Endodermal cell (in vitro differentiated cells): ENCODE results near the gene POU2AF1. TPM values are rescaled to one million over a fixed set of nuclear protein-coding genes. Genes with fewer than 3 reads are reported as not detected.
"Not testable (repeated sequence)": the region's sequence is repeated elsewhere in the genome, so short reads cannot be mapped to it uniquely, and the experiment has no call there.

Experiments
- DNase-seq: peaks from one replicate; pipeline ENCODE4 v3.0.0-alpha.2; 2017
- H3K27ac ChIP-seq: 2 replicates; pipeline ENCODE4 v1.5.1; 2013; ENCODE audit warnings: mild to moderate bottlenecking, low read depth, low read length, moderate library complexity
- H3K27me3 ChIP-seq: 2 replicates; pipeline ENCODE4 v1.6.1; 2013; ENCODE audit warnings: mild to moderate bottlenecking, low read length, moderate library complexity; ENCODE audit not compliant: insufficient read depth, control insufficient read depth, poor library complexity, severe bottlenecking
- H3K36me3 ChIP-seq: 2 replicates; pipeline ENCODE4 v1.7.0; 2013; ENCODE audit warnings: mild to moderate bottlenecking, low read length, moderate library complexity; ENCODE audit not compliant: control insufficient read depth, insufficient read depth
- H3K4me1 ChIP-seq: one replicate; pipeline ENCODE4 v1.7.0; 2013; ENCODE audit warnings: low read length; ENCODE audit not compliant: control insufficient read depth, insufficient read depth
- H3K4me3 ChIP-seq: 2 replicates; pipeline ENCODE4 v1.5.1; 2013; ENCODE audit warnings: mild to moderate bottlenecking, low read length, moderate library complexity
- H3K9ac ChIP-seq: 2 replicates; pipeline ENCODE4 v1.6.1; 2013; ENCODE audit warnings: mild to moderate bottlenecking, low read length, moderate library complexity; ENCODE audit not compliant: poor library complexity, severe bottlenecking; ENCODE audit errors: extremely low read depth
- H3K9me3 ChIP-seq: 2 replicates; pipeline ENCODE4 v1.6.1; 2013; ENCODE audit warnings: mild to moderate bottlenecking, low read length, moderate library complexity; ENCODE audit not compliant: control insufficient read depth
- H3K27ac Mint-ChIP-seq: 2 replicates; pipeline ENCODE4 v1.8.0; 2020; ENCODE audit warnings: mixed read lengths
- H3K27me3 Mint-ChIP-seq: 2 replicates; pipeline ENCODE4 v1.8.0; 2021; ENCODE audit warnings: mild to moderate bottlenecking, mixed read lengths; ENCODE audit not compliant: insufficient read depth
- H3K36me3 Mint-ChIP-seq: 2 replicates; pipeline ENCODE4 v1.8.0; 2020; ENCODE audit warnings: low read depth, mixed read lengths
- H3K4me1 Mint-ChIP-seq: 2 replicates; pipeline ENCODE4 v1.8.0; 2020; ENCODE audit warnings: mixed read lengths
- H3K4me3 Mint-ChIP-seq: 2 replicates; pipeline ENCODE4 v1.8.0; 2020; ENCODE audit warnings: mild to moderate bottlenecking, moderate library complexity, mixed read lengths
- H3K9me3 Mint-ChIP-seq: 2 replicates; pipeline ENCODE4 v1.8.0; 2020; ENCODE audit warnings: mild to moderate bottlenecking, mixed read lengths
- WGBS, 2 experiments: methylation state at CpG; one replicate each; pipeline versions ENCODE4 v1.1.5 to v1.1.7; 2013; ENCODE audit warnings: missing lambda C conversion rate in 2 of 2, mixed read lengths in 1 of 2; ENCODE audit not compliant: insufficient coverage in 1 of 2, insufficient read length in 1 of 2; 5-methylcytosine and 5-hydroxymethylcytosine counted together
- total RNA-seq, 2 donors: library from RNA; stranded (reverse); fragmentation: NEBNext Ultra II Directional in 1 of 2; extraction: Animal tissue kit (Norgen Biotek cat#: 25700) in 1 of 2; gene quantifications; 2 replicates in 1 of 2; 3 replicates in 1 of 2; pipeline ENCODE4 v1.2.1, GENCODE V29; 2021
- TF ChIP-seq, protein P1 (sequence below): fragments of 200-600 bp; sonication (generic); conservative IDR thresholded peaks from 2 replicates; pipeline ENCODE4 v1.5.0; 2021; ENCODE audit warnings: antibody characterized with exemption, mild to moderate bottlenecking

POU2AF1 gene
- total RNA-seq, 2 donors from 2014 or later, result 0.46 to 0.77 TPM

DNA sequence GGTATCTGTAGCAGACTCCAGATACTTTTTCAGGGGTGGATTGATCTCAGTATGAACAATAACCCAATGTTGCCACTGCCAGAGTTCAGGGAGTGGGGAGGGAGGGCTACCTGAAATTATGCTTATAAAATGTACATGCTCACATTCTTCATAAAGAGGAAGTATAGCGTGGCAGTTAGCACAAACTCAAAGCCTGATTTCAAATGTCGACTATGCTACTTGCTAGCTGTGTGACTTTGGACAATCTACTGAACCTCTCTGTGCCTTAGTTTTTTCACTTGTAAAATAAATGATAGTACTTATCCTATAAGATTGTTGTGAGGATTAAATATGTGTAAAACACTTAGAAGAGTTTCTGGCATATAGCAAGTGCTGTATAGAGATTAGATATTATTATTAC, 26.5 kb upstream of the POU2AF1 start:
- Histone ChIP-seq H3K36me3 (no peaks in the 10 kb centered on the region), H3K9me3 (no peaks in the 10 kb centered on the region), H3K4me3 (no peak overlapping the region), H3K9ac (no peak overlapping the region), H3K27ac (no peak overlapping the region), H3K4me1 (no peaks in the 10 kb centered on the region), H3K27me3 (no peaks in the 10 kb centered on the region)
- peaks cover 4% of the 10 kb centered on the region for H3K9me3 Mint-ChIP-seq
- no peak for DNase-seq
- H3K4me1 Mint-ChIP-seq, result peaks cover under 1% of the 10 kb centered on the region
- TF ChIP-seq, protein P1, sequence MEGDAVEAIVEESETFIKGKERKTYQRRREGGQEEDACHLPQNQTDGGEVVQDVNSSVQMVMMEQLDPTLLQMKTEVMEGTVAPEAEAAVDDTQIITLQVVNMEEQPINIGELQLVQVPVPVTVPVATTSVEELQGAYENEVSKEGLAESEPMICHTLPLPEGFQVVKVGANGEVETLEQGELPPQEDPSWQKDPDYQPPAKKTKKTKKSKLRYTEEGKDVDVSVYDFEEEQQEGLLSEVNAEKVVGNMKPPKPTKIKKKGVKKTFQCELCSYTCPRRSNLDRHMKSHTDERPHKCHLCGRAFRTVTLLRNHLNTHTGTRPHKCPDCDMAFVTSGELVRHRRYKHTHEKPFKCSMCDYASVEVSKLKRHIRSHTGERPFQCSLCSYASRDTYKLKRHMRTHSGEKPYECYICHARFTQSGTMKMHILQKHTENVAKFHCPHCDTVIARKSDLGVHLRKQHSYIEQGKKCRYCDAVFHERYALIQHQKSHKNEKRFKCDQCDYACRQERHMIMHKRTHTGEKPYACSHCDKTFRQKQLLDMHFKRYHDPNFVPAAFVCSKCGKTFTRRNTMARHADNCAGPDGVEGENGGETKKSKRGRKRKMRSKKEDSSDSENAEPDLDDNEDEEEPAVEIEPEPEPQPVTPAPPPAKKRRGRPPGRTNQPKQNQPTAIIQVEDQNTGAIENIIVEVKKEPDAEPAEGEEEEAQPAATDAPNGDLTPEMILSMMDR, result no peak
- H3K4me3 Mint-ChIP-seq, result no peak overlapping the region
- WGBS, 2 experiments, result 90 to 92% methylated on average over 2 of the region's 2 CpGs
- no peaks in the 10 kb centered on the region for H3K27me3 Mint-ChIP-seq
- no peak overlapping the region for H3K27ac Mint-ChIP-seq
- H3K36me3 Mint-ChIP-seq, result no peaks in the 10 kb centered on the region

DNA sequence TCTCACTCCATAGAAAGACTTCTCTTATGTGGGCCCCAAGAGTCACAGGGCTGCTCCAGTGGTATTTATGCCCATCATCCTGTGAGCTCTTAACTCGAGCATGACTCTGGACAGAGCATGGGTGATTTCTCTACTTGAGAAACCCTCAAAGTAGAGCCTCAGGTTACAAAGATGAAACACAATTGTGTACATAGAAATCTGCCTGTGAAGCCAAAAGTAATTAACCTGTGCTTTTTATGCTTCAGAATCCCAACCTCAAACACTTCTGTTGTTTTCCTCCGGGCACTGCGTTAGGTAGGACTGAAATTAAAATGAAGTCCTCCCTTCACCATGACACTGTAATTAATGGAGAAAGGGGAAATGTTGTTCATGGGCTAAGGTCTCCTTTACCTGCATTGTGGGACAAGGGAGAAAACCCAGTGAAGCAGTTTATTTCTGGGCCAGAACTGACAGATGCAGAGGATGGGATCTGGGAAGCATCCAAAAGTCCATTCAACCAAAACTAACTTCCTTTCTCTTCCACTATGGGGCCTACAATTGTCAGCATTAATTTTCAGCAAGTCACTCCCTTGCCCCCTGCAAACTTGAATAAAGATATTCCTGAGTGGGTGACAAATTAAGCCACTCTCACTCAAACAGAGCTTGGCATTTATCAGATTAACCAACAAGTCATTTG, 24.1 kb upstream of the POU2AF1 start:
- H3K4me3 ChIP-seq, result no peak overlapping the region

GRCh38 chr11:111402411-111402810, 23.3 kb upstream of the POU2AF1 start:
- Histone ChIP-seq H3K27me3 (no peaks in the 10 kb centered on the region), H3K27ac (no peak overlapping the region), H3K4me3 (no peak overlapping the region), H3K9ac (no peak overlapping the region), H3K9me3 (no peaks in the 10 kb centered on the region), H3K36me3 (no peaks in the 10 kb centered on the region), H3K4me1 (no peaks in the 10 kb centered on the region)
- DNase-seq, result no peak
- peaks cover 4% of the 10 kb centered on the region for H3K9me3 Mint-ChIP-seq
- no peaks in the 10 kb centered on the region for H3K27me3 Mint-ChIP-seq
- H3K36me3 Mint-ChIP-seq, result no peaks in the 10 kb centered on the region
- H3K27ac Mint-ChIP-seq, result no peak overlapping the region
- no peak overlapping the region for H3K4me3 Mint-ChIP-seq
- TF ChIP-seq, protein P1, result no peak
- WGBS, 2 experiments, result 95% methylated on average over 3 of the region's 3 CpGs; no CpG with 5 or more reads in 1 of the 2 experiments
- peaks cover 4% of the 10 kb centered on the region for H3K4me1 Mint-ChIP-seq

More for the DNA sequence above, 24.1 kb upstream of the POU2AF1 start:
- DNase-seq, result no peak
- TF ChIP-seq, protein P1, result no peak
- H3K27ac Mint-ChIP-seq, result no peak overlapping the region
- H3K4me3 Mint-ChIP-seq, result no peak overlapping the region
- no peaks in the 10 kb centered on the region for H3K4me1 ChIP-seq
- H3K27me3 Mint-ChIP-seq, result no peaks in the 10 kb centered on the region
- peaks cover 4% of the 10 kb centered on the region for H3K4me1 Mint-ChIP-seq
- no peaks in the 10 kb centered on the region for H3K27me3 ChIP-seq
- H3K9me3 Mint-ChIP-seq, result peaks cover 4% of the 10 kb centered on the region
- WGBS, 2 experiments, result 78 to 90% methylated on average over 1 of the region's 3 CpGs
- H3K9me3 ChIP-seq, result no peaks in the 10 kb centered on the region
- H3K27ac ChIP-seq, result no peak overlapping the region
- no peak overlapping the region for H3K9ac ChIP-seq
- H3K36me3 ChIP-seq, result no peaks in the 10 kb centered on the region
- H3K36me3 Mint-ChIP-seq, result no peaks in the 10 kb centered on the region

DNA sequence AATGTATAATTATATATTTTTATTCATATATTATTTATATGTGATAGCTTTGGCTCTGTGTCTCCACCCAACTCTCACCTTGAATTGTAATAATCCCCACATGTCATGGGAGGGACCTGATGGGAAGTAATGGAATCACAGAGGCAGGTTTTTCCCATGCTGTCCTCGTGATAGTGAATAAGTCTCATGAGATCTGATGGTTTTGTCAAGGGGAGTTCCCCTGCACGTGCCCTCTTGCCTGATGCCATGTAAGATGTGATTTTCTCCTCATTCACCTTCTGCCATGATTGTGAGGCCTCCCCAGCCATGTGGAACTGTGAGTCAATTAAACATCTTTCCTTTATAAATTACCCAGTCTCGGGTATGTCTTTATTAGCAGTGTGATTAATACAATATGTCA, 22.9 kb upstream of the POU2AF1 start:
- not testable (repeated sequence) for H3K9ac ChIP-seq, H3K36me3 Mint-ChIP-seq, H3K27ac ChIP-seq, H3K4me3 Mint-ChIP-seq, H3K27me3 ChIP-seq, H3K4me1 Mint-ChIP-seq, H3K9me3 Mint-ChIP-seq, H3K27me3 Mint-ChIP-seq, H3K36me3 ChIP-seq, H3K4me3 ChIP-seq, H3K9me3 ChIP-seq, H3K4me1 ChIP-seq, H3K27ac Mint-ChIP-seq, DNase-seq
- WGBS, 2 experiments, result 73% methylated on average over 2 of the region's 3 CpGs; no CpG with 5 or more reads in 1 of the 2 experiments
